ENCODE measurements around the gene SLC2A1. TPM values are rescaled to one million over a fixed set of nuclear protein-coding genes. Genes with fewer than 3 reads are reported as not detected.

Gene SLC2A1
- polyA plus RNA-seq, 1 donor from 2014 or later = 90.6 TPM

GRCh38 chr1:42957229-42957879 lies 1.3 kb downstream of the SLC2A1 start:
- peaks cover 37 to 53% (median 48%) of the 10 kb centered on the region in 3 donors for H3K4me1 Mint-ChIP-seq
- peaks cover 12% of the 10 kb centered on the region for H3K36me3 Mint-ChIP-seq
- peaks cover 1% of the 10 kb centered on the region for H3K27me3 Mint-ChIP-seq
- H3K9me3 Mint-ChIP-seq = peaks cover 0 to 2% (median 0%) of the 10 kb centered on the region in 3 donors
- H3K27ac Mint-ChIP-seq = peak overlapping the region; percentile 94 to 98 (median 95)
- peak overlapping the region; percentile 91 to 99 (median 98) for H3K4me3 Mint-ChIP-seq

- peaks cover 1% of the 10 kb centered on the region for H3K27me3 Mint-ChIP-seq
- H3K9me3 Mint-ChIP-seq = peaks cover 0 to 2% (median 0%) of the 10 kb centered on the region in 3 donors
- peak overlapping the region; percentile 91 to 99 (median 98) for H3K4me3 Mint-ChIP-seq
These were observed 1.9 kb downstream of the SLC2A1 start for GRCh38 chr1:42956739-42957138.

GRCh38 chr1:42955311-42956063 lies 3.2 kb downstream of the SLC2A1 start:
- peak overlapping the region; percentile 96 to 98 (median 97) for H3K27ac Mint-ChIP-seq
- no peaks in the 10 kb centered on the region for H3K27me3 Mint-ChIP-seq
- H3K4me3 Mint-ChIP-seq = peak overlapping the region; percentile 78 to 99 (median 90)
- peaks cover 46 to 52% (median 51%) of the 10 kb centered on the region in 3 donors for H3K4me1 Mint-ChIP-seq
- peaks cover 0 to 2% (median 0%) of the 10 kb centered on the region in 3 donors for H3K9me3 Mint-ChIP-seq
- peaks cover 15% of the 10 kb centered on the region for H3K36me3 Mint-ChIP-seq

More at GRCh38 chr1:42956739-42957138, 1.9 kb downstream of the SLC2A1 start:
- H3K36me3 Mint-ChIP-seq = peaks cover 13% of the 10 kb centered on the region
- peak overlapping the region; percentile 94 to 98 (median 95) for H3K27ac Mint-ChIP-seq
- peaks cover 43 to 55% (median 54%) of the 10 kb centered on the region in 3 donors for H3K4me1 Mint-ChIP-seq

GRCh38 chr1:42953182-42954180 lies 5.2 kb downstream of the SLC2A1 start:
- Mint-ChIP-seq H3K27ac (peak overlapping the region; percentile 96 to 98 (median 97)), H3K9me3 (no peaks in the 10 kb centered on the region), H3K27me3 (no peaks in the 10 kb centered on the region), H3K4me3 (peak overlapping the region; percentile 73 to 99 (median 84)), H3K4me1 (peaks cover 58 to 62% (median 60%) of the 10 kb centered on the region in 3 donors), H3K36me3 (peaks cover 15% of the 10 kb centered on the region)

- peaks cover 58 to 70% (median 67%) of the 10 kb centered on the region in 3 donors for H3K4me1 Mint-ChIP-seq
- H3K4me3 Mint-ChIP-seq = peak overlapping the region; percentile 73 to 99 (median 84)
- H3K27ac Mint-ChIP-seq = peak overlapping the region; percentile 96 to 98 (median 97)
- H3K27me3 Mint-ChIP-seq = no peaks in the 10 kb centered on the region
- H3K36me3 Mint-ChIP-seq = peaks cover 15% of the 10 kb centered on the region
- H3K9me3 Mint-ChIP-seq = no peaks in the 10 kb centered on the region
These were observed 6.2 kb downstream of the SLC2A1 start for GRCh38 chr1:42952303-42953001.

- H3K4me1 Mint-ChIP-seq = peaks cover 52 to 76% (median 68%) of the 10 kb centered on the region in 3 donors
- H3K9me3 Mint-ChIP-seq = no peaks in the 10 kb centered on the region
- H3K36me3 Mint-ChIP-seq = peaks cover 11% of the 10 kb centered on the region
- peak overlapping the region; percentile 73 to 99 (median 84) for H3K4me3 Mint-ChIP-seq
- H3K27me3 Mint-ChIP-seq = no peaks in the 10 kb centered on the region
- H3K27ac Mint-ChIP-seq = peak overlapping the region; percentile 96 to 98 (median 97)
These were observed 7.1 kb downstream of the SLC2A1 start for GRCh38 chr1:42951588-42951987.

- Mint-ChIP-seq H3K4me1 (peaks cover 51 to 80% (median 74%) of the 10 kb centered on the region in 3 donors), H3K9me3 (no peaks in the 10 kb centered on the region), H3K36me3 (peaks cover 8% of the 10 kb centered on the region), H3K27ac (peak overlapping the region; percentile 24 to 97 (median 59)), H3K4me3 (peak overlapping the region in 3 of 4 donors; percentile 81 to 99 (median 93)), H3K27me3 (no peaks in the 10 kb centered on the region)
These were observed 8.6 kb downstream of the SLC2A1 start for GRCh38 chr1:42950116-42950481.

- H3K36me3 Mint-ChIP-seq = peaks cover 8% of the 10 kb centered on the region
- H3K9me3 Mint-ChIP-seq = no peaks in the 10 kb centered on the region
These were observed 9.2 kb downstream of the SLC2A1 start for GRCh38 chr1:42949312-42950115.

GRCh38 chr1:42947965-42948732 lies 10.5 kb downstream of the SLC2A1 start:
- H3K4me1 Mint-ChIP-seq = peaks cover 55 to 81% (median 76%) of the 10 kb centered on the region in 3 donors
- peak overlapping the region; percentile 71 to 97 (median 86) for H3K27ac Mint-ChIP-seq
- H3K27me3 Mint-ChIP-seq = no peaks in the 10 kb centered on the region
- no peaks in the 10 kb centered on the region for H3K9me3 Mint-ChIP-seq
- peaks cover 8% of the 10 kb centered on the region for H3K36me3 Mint-ChIP-seq
- peak overlapping the region in 2 of 4 donors; percentile 30 to 99 for H3K4me3 Mint-ChIP-seq

More at GRCh38 chr1:42949312-42950115, 9.2 kb downstream of the SLC2A1 start:
- Mint-ChIP-seq H3K27ac (peak overlapping the region; percentile 24 to 97 (median 96)), H3K4me3 (peak overlapping the region; percentile 34 to 99 (median 87)), H3K27me3 (no peaks in the 10 kb centered on the region), H3K4me1 (peaks cover 54 to 80% (median 75%) of the 10 kb centered on the region in 3 donors)

GRCh38 chr1:42947117-42947516 lies 11.6 kb downstream of the SLC2A1 start:
- Mint-ChIP-seq H3K4me3 (peak overlapping the region; percentile 12 to 84 (median 44)), H3K36me3 (peaks cover 11% of the 10 kb centered on the region), H3K4me1 (peaks cover 55 to 84% (median 78%) of the 10 kb centered on the region in 3 donors), H3K27me3 (no peaks in the 10 kb centered on the region), H3K9me3 (no peaks in the 10 kb centered on the region), H3K27ac (peak overlapping the region; percentile 67 to 97 (median 86))

- H3K4me1 Mint-ChIP-seq = peaks cover 49 to 83% (median 75%) of the 10 kb centered on the region in 3 donors
- H3K27me3 Mint-ChIP-seq = no peaks in the 10 kb centered on the region
- peak overlapping the region in 3 of 4 donors; percentile 72 to 85 (median 84) for H3K4me3 Mint-ChIP-seq
- H3K27ac Mint-ChIP-seq = peak overlapping the region; percentile 67 to 97 (median 92)
- no peaks in the 10 kb centered on the region for H3K9me3 Mint-ChIP-seq
- H3K36me3 Mint-ChIP-seq = peaks cover 9% of the 10 kb centered on the region
These were observed 12.4 kb downstream of the SLC2A1 start for GRCh38 chr1:42946120-42946898.

- no peaks in the 10 kb centered on the region for H3K9me3 Mint-ChIP-seq
- peak overlapping the region; percentile 73 to 97 (median 96) for H3K27ac Mint-ChIP-seq
- H3K27me3 Mint-ChIP-seq = no peaks in the 10 kb centered on the region
- H3K4me1 Mint-ChIP-seq = peaks cover 49 to 86% (median 77%) of the 10 kb centered on the region in 3 donors
- H3K4me3 Mint-ChIP-seq = peak overlapping the region; percentile 62 to 89 (median 86)
- H3K36me3 Mint-ChIP-seq = peaks cover 14% of the 10 kb centered on the region
These were observed 13.5 kb downstream of the SLC2A1 start for GRCh38 chr1:42945164-42945563.

All from IgD-negative memory B cell (primary cell).